CD8-positive, alpha-beta memory T cell (primary cell): ENCODE measurements around the gene DICER1. TPM values are rescaled to one million over a fixed set of nuclear protein-coding genes. Genes with fewer than 3 reads are reported as not detected.
A peak's percentile ranks its signal among the peaks of the same experiment; 100 is the strongest.

Experiments used
- CTCF ChIA-PET: fragments of 350-600 bp; sonication (Branson Sonifier 250); formaldehyde crosslinking; loops from one replicate; lab custom pipeline; 2021; ENCODE audit warnings: antibody characterized with exemption; lab: Charles Lee
- POLR2A ChIA-PET: fragments of 350-600 bp; sonication (Branson Sonifier 250); formaldehyde crosslinking; loops from one replicate; lab custom pipeline; 2021; ENCODE audit warnings: antibody characterized with exemption; lab: Charles Lee
- DNase-seq, 5 donors: peaks; one replicate each; pipeline versions ENCODE4 v3.0.0 to v3.0.0-alpha.2; 2020 to 2022; ENCODE audit warnings: mixed read lengths in 1 of 5
- H3K27ac ChIP-seq: one replicate; pipeline ENCODE4 v1.7.0; 2013; ENCODE audit warnings: low read depth, mild to moderate bottlenecking, low read length, moderate library complexity
- H3K27me3 ChIP-seq: 2 replicates; pipeline ENCODE4 v1.7.0; 2013; ENCODE audit warnings: low read length, mild to moderate bottlenecking; ENCODE audit not compliant: insufficient read depth, poor library complexity, severe bottlenecking
- H3K36me3 ChIP-seq: 2 replicates; pipeline ENCODE4 v1.7.0; 2013; ENCODE audit warnings: mild to moderate bottlenecking, low read length, moderate library complexity; ENCODE audit not compliant: insufficient read depth
- H3K4me1 ChIP-seq: 2 replicates; pipeline ENCODE4 v1.7.0; 2013; ENCODE audit warnings: mild to moderate bottlenecking, low read length, moderate library complexity; ENCODE audit not compliant: insufficient read depth
- H3K4me3 ChIP-seq: 2 replicates; pipeline ENCODE4 v1.7.0; 2013; ENCODE audit warnings: mild to moderate bottlenecking, low read length
- H3K9me3 ChIP-seq: 2 replicates; pipeline ENCODE4 v1.7.0; 2013; ENCODE audit warnings: mild to moderate bottlenecking, low read length
- H3K27ac Mint-ChIP-seq, 8 donors: one replicate each; pipeline ENCODE4 v1.8.0; 2020 to 2021; ENCODE audit warnings: mixed read lengths in 8 of 8, mild to moderate bottlenecking in 6 of 8, inconsistent platforms in 3 of 8, moderate library complexity in 3 of 8
- H3K27me3 Mint-ChIP-seq, 2 donors: one replicate each; pipeline ENCODE4 v1.8.0; 2020 to 2021; ENCODE audit warnings: mixed read lengths in 2 of 2, mild to moderate bottlenecking in 1 of 2, moderate library complexity in 1 of 2
- H3K36me3 Mint-ChIP-seq, 3 donors: one replicate each; pipeline ENCODE4 v1.8.0; 2020 to 2021; ENCODE audit warnings: mixed read lengths in 3 of 3, inconsistent platforms in 1 of 3, mild to moderate bottlenecking in 1 of 3
- H3K4me1 Mint-ChIP-seq, 3 donors: one replicate each; pipeline ENCODE4 v1.8.0; 2020 to 2021; ENCODE audit warnings: mixed read lengths in 3 of 3, inconsistent platforms in 1 of 3, mild to moderate bottlenecking in 1 of 3
- H3K4me3 Mint-ChIP-seq, 7 donors: one replicate each; pipeline ENCODE4 v1.8.0; 2020 to 2021; ENCODE audit warnings: mixed read lengths in 7 of 7, mild to moderate bottlenecking in 6 of 7, moderate library complexity in 4 of 7, inconsistent platforms in 2 of 7
- H3K9me3 Mint-ChIP-seq, 5 donors: one replicate each; pipeline ENCODE4 v1.8.0; 2020 to 2022; ENCODE audit warnings: mixed read lengths in 5 of 5, mild to moderate bottlenecking in 3 of 5, moderate library complexity in 2 of 5, inconsistent platforms in 1 of 5
- polyA plus RNA-seq: library from polyadenylated mRNA; unstranded; fragments of 300-500 nt; fragmentation: Illumina TruSeq; gene quantifications from one replicate; pipeline ENCODE4 v1.2.3, GENCODE V29; 2021
- total RNA-seq, 2 experiments: library from RNA; stranded (reverse); gene quantifications; one replicate each; pipeline ENCODE4 v1.2.3, GENCODE V29; 2021

DICER1 gene
- total and polyA plus RNA-seq, 3 experiments from 2014 or later, result 15.0 to 62.0 (median 57.9) TPM

DNA sequence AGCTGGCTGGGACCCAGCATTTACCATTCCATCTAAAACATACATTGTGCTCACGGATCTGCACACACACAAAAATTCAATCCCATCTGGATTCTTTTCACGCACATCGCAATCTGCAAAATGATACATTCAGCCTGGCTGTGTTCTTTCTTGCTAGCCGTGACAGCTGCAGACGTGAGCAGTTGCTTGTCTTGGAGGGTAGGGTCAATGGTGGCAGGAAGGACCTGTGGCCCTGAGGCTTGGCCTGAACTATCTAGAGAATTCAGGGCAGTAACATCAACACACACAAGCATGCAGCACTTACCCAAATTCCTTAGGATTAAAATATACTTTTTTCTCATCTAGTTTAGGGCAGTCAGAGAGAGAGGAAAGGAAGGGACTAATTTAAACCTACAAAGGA is 72.0 kb downstream of the DICER1 start:
- DNase-seq, result no peak
- POLR2A ChIA-PET, result no interaction called here

DNA sequence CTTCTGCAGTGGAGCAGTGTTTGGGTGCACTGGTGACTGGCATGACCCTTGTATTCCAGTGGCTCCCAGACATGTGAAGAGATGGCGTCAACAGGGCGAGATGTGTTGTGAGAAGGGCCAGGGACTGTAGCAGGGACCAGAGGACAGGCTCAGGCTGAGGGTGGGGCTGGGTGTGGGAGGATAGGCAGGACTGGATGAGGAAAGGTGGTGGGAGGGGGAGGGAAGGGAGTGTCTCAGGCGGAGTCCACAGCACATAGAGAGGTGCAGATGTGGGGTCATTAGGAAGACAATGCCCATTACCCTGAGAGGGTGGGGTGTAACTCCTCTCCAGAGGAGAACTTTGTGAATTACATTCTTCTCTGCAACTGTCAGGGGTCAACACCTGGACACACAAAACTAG is 78.5 kb downstream of the DICER1 start:
- Mint-ChIP-seq H3K27me3 (peaks cover 7 to 14% of the 10 kb centered on the region in 2 donors), H3K9me3 (peaks cover 0 to 5% (median 0%) of the 10 kb centered on the region in 5 donors), H3K4me1 (no peaks in the 10 kb centered on the region), H3K27ac (peak overlapping the region in 1 of 8 donors; percentile 54), H3K36me3 (peaks cover 0 to 6% (median under 1%) of the 10 kb centered on the region in 3 donors), H3K4me3 (no peak overlapping the region)
- Histone ChIP-seq H3K4me1 (no peaks in the 10 kb centered on the region), H3K27ac (no peak overlapping the region), H3K4me3 (no peak overlapping the region), H3K36me3 (no peaks in the 10 kb centered on the region), H3K9me3 (no peaks in the 10 kb centered on the region), H3K27me3 (no peaks in the 10 kb centered on the region)
- CTCF ChIA-PET, result no interaction called here
- POLR2A ChIA-PET, result no interaction called here
- no peak for DNase-seq

More for the DNA sequence above, 72.0 kb downstream of the DICER1 start:
- peaks cover 18% of the 10 kb centered on the region for H3K36me3 ChIP-seq
- no peak overlapping the region for H3K27ac ChIP-seq
- no peak overlapping the region for H3K4me3 ChIP-seq
- no peaks in the 10 kb centered on the region for H3K9me3 Mint-ChIP-seq
- no peaks in the 10 kb centered on the region for H3K27me3 ChIP-seq
- H3K4me1 Mint-ChIP-seq, result no peaks in the 10 kb centered on the region
- no peaks in the 10 kb centered on the region for H3K27me3 Mint-ChIP-seq
- CTCF ChIA-PET, result no interaction called here
- no peaks in the 10 kb centered on the region for H3K4me1 ChIP-seq
- H3K27ac Mint-ChIP-seq, result peak overlapping the region in 3 of 8 donors; percentile 4 to 80 (median 68)
- no peak overlapping the region for H3K4me3 Mint-ChIP-seq
- peaks cover 19 to 55% (median 19%) of the 10 kb centered on the region in 3 donors for H3K36me3 Mint-ChIP-seq
- H3K9me3 ChIP-seq, result no peaks in the 10 kb centered on the region

- peaks cover 0 to 7% (median 0%) of the 10 kb centered on the region in 3 donors for H3K36me3 Mint-ChIP-seq
- H3K9me3 ChIP-seq, result no peaks in the 10 kb centered on the region
- H3K4me1 Mint-ChIP-seq, result no peaks in the 10 kb centered on the region
- POLR2A ChIA-PET, result no interaction called here
- no peak overlapping the region for H3K27ac Mint-ChIP-seq
- no peak overlapping the region for H3K27ac ChIP-seq
- DNase-seq, result no peak
- no peaks in the 10 kb centered on the region for H3K27me3 ChIP-seq
- H3K36me3 ChIP-seq, result no peaks in the 10 kb centered on the region
- CTCF ChIA-PET, result no interaction called here
- no peak overlapping the region for H3K4me3 Mint-ChIP-seq
- H3K9me3 Mint-ChIP-seq, result peaks cover 0 to 5% (median 0%) of the 10 kb centered on the region in 5 donors
- H3K4me3 ChIP-seq, result no peak overlapping the region
- peaks cover 7 to 20% of the 10 kb centered on the region in 2 donors for H3K27me3 Mint-ChIP-seq
- no peaks in the 10 kb centered on the region for H3K4me1 ChIP-seq
Measured at GRCh38 chr14:95077345-95077744, 80.0 kb downstream of the DICER1 start.

- H3K4me3 Mint-ChIP-seq, result no peak overlapping the region
- no peaks in the 10 kb centered on the region for H3K36me3 ChIP-seq
- peaks cover 0 to 7% (median 0%) of the 10 kb centered on the region in 3 donors for H3K36me3 Mint-ChIP-seq
- no peak overlapping the region for H3K4me3 ChIP-seq
- H3K4me1 Mint-ChIP-seq, result no peaks in the 10 kb centered on the region
- H3K4me1 ChIP-seq, result no peaks in the 10 kb centered on the region
- ChIA-PET CTCF (no interaction called here), POLR2A (no interaction called here)
- H3K9me3 Mint-ChIP-seq, result peaks cover 0 to 5% (median 0%) of the 10 kb centered on the region in 5 donors
- H3K27ac ChIP-seq, result no peak overlapping the region
- H3K27me3 Mint-ChIP-seq, result peaks cover 12 to 30% of the 10 kb centered on the region in 2 donors
- H3K9me3 ChIP-seq, result no peaks in the 10 kb centered on the region
- DNase-seq, result no peak
- no peak overlapping the region for H3K27ac Mint-ChIP-seq
- no peaks in the 10 kb centered on the region for H3K27me3 ChIP-seq
Measured at GRCh38 chr14:95075789-95076188, 81.5 kb downstream of the DICER1 start.

GRCh38 chr14:95073947-95074346 is 83.4 kb downstream of the DICER1 start:
- H3K4me1 Mint-ChIP-seq, result no peaks in the 10 kb centered on the region
- no peaks in the 10 kb centered on the region for H3K4me1 ChIP-seq
- peaks cover 0 to 5% (median 0%) of the 10 kb centered on the region in 5 donors for H3K9me3 Mint-ChIP-seq
- H3K36me3 ChIP-seq, result no peaks in the 10 kb centered on the region
- H3K4me3 ChIP-seq, result no peak overlapping the region
- no peak overlapping the region for H3K4me3 Mint-ChIP-seq
- ChIA-PET CTCF (no interaction called here), POLR2A (no interaction called here)
- no peak for DNase-seq
- H3K9me3 ChIP-seq, result no peaks in the 10 kb centered on the region
- peaks cover 0 to 7% (median 0%) of the 10 kb centered on the region in 3 donors for H3K36me3 Mint-ChIP-seq
- peak overlapping the region in 1 of 8 donors; percentile 19 for H3K27ac Mint-ChIP-seq
- peaks cover 14 to 39% of the 10 kb centered on the region in 2 donors for H3K27me3 Mint-ChIP-seq
- H3K27me3 ChIP-seq, result no peaks in the 10 kb centered on the region
- no peak overlapping the region for H3K27ac ChIP-seq

DNA sequence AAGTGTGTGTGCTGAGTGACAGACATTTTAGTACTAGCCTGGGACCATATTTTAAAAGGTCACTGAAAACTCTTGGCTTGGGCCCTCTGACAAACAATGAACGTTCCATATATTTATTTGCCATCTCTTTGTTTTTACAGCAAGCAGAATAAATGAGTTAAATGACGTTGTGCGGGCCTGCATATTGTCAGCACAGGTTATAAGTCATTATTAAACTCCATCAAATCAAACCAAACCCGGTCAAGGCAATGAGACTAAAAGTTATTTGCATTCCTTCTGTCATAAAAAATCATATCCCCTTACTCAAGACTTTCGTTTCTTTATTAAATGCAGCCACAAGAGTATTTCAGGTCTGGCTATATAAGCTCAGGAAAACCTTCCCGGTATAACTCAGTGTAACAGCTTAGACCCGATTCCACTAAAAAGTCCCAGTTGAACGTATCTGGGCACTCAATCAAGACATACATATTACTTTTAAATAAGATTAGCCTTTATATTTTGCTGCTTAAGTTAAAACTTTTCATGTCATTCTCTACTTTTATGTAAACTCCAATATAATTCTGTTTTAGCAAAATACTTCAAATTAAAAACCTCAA is 84.9 kb downstream of the DICER1 start:
- H3K36me3 ChIP-seq, result no peaks in the 10 kb centered on the region
- peaks cover 0 to 5% (median 0%) of the 10 kb centered on the region in 5 donors for H3K9me3 Mint-ChIP-seq
- H3K4me1 Mint-ChIP-seq, result no peaks in the 10 kb centered on the region
- no peaks in the 10 kb centered on the region for H3K27me3 ChIP-seq
- H3K4me3 ChIP-seq, result no peak overlapping the region
- H3K36me3 Mint-ChIP-seq, result peaks cover 0 to 7% (median 0%) of the 10 kb centered on the region in 3 donors
- H3K27ac Mint-ChIP-seq, result no peak overlapping the region
- ChIA-PET CTCF (no interaction called here), POLR2A (no interaction called here)
- H3K4me3 Mint-ChIP-seq, result no peak overlapping the region
- no peaks in the 10 kb centered on the region for H3K4me1 ChIP-seq
- no peak for DNase-seq
- peaks cover 14 to 43% of the 10 kb centered on the region in 2 donors for H3K27me3 Mint-ChIP-seq
- H3K9me3 ChIP-seq, result no peaks in the 10 kb centered on the region
- H3K27ac ChIP-seq, result no peak overlapping the region

DNA sequence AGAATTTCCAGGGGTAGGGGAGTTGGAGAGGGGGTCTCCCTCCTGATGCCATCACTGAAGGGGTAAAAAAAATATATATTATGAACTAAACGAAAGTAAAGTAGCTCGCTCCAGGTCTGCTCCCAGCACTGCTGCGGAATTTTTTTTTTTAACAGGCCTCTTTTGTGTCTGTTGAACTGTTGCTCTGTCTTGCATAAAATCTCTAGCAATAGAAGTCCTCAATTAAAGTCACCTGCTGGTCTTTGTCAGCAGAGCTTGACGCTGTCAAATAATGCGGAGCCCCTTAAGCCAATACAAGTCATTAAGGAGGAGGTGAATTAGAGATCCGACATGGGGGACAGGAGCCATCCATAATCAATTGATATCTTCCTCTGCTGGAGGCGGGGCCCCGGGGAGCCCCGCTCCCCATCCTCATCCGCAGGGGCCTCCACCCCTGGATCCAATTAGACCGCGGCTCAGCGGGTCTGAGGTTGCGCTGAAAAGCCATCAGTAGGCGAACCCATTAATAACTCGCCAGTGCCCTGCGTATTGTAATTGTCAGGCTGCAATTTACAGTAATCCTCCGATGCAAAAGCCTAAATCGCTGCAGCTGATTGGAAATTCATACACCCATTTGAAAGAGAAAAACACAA is 85.6 kb downstream of the DICER1 start:
- H3K36me3 Mint-ChIP-seq, result peaks cover 0 to 7% (median 0%) of the 10 kb centered on the region in 3 donors
- H3K36me3 ChIP-seq, result no peaks in the 10 kb centered on the region
- ChIA-PET POLR2A (no interaction called here), CTCF (no interaction called here)
- H3K4me3 Mint-ChIP-seq, result no peak overlapping the region
- no peak overlapping the region for H3K27ac ChIP-seq
- no peaks in the 10 kb centered on the region for H3K9me3 ChIP-seq
- H3K4me1 ChIP-seq, result no peaks in the 10 kb centered on the region
- H3K4me1 Mint-ChIP-seq, result no peaks in the 10 kb centered on the region
- no peaks in the 10 kb centered on the region for H3K27me3 ChIP-seq
- peaks cover 0 to 5% (median 0%) of the 10 kb centered on the region in 5 donors for H3K9me3 Mint-ChIP-seq
- H3K27ac Mint-ChIP-seq, result no peak overlapping the region
- no peak for DNase-seq
- peaks cover 14 to 43% of the 10 kb centered on the region in 2 donors for H3K27me3 Mint-ChIP-seq
- H3K4me3 ChIP-seq, result no peak overlapping the region

- H3K4me3 Mint-ChIP-seq, result no peak overlapping the region
- Histone ChIP-seq H3K27me3 (no peaks in the 10 kb centered on the region), H3K4me3 (no peak overlapping the region), H3K9me3 (no peaks in the 10 kb centered on the region), H3K4me1 (no peaks in the 10 kb centered on the region), H3K36me3 (no peaks in the 10 kb centered on the region), H3K27ac (no peak overlapping the region)
- POLR2A ChIA-PET, result no interaction called here
- no peaks in the 10 kb centered on the region for H3K4me1 Mint-ChIP-seq
- CTCF ChIA-PET, result no interaction called here
- H3K27me3 Mint-ChIP-seq, result peaks cover 11 to 39% of the 10 kb centered on the region in 2 donors
- H3K36me3 Mint-ChIP-seq, result peaks cover 0 to 4% (median 0%) of the 10 kb centered on the region in 3 donors
- no peak for DNase-seq
- no peak overlapping the region for H3K27ac Mint-ChIP-seq
- H3K9me3 Mint-ChIP-seq, result no peaks in the 10 kb centered on the region
Measured at GRCh38 chr14:95070748-95071435, 86.4 kb downstream of the DICER1 start.
